Non-pigmented ciliary epithelial cell (primary cell): ENCODE results near the gene TNFRSF9.

Experiments used
- DNase-seq: peaks from one replicate; pipeline ENCODE4 v3.0.0-alpha.2; 2010; ENCODE audit warnings: low read depth

The TNFRSF9 gene

DNA sequence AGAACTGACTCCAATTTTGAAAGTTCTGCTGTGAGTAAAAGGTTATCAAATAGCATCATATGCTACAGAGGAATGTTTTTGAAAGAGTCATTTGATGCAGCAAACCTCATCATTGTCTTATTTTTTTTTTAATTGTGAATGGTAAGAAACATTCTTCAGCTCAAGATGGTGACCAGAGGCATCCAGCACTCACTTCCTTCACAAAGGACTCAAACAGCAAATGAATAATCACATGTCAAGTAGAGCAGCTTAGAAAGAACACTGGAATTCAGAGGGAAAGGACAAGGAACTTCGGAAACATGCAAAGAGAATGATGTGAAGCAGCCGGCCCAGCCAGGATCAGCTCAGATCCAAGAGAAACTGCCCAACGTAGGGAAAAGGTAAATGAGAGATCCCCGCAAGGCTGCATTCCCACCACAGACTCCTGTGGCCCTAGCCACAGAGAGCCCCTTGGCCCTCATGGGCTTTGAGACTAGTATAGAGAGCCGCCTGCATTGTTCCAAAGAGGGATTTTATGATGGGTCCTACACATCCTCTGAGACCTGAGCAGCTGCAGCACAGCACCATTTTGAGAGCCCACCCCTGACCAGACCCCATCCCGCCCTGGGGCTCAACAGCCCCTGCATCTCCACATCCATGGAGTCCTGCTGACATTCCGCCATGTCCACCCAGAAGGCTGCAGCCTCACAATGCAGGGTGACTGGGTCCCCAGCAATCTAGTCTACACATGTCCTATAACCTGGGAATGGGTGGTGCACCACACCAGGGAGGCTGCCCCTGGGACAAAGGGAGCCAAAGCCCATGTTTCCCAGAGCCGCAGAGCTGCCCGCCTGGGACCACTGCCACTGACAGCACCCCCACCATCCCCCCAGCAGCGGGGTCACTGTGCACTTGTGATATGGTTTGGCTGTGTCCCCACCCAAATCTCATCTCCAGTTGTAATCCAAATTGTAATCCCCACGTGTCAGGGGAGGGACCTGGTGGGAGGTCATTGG lies 66.5 kb downstream of the TNFRSF9 start:
- no peak for DNase-seq

GRCh38 chr1:7871136-7871535 lies 69.5 kb downstream of the TNFRSF9 start:
- no peak for DNase-seq

- no peak for DNase-seq
Measured at GRCh38 chr1:7869136-7869920, 71.3 kb downstream of the TNFRSF9 start.

DNA sequence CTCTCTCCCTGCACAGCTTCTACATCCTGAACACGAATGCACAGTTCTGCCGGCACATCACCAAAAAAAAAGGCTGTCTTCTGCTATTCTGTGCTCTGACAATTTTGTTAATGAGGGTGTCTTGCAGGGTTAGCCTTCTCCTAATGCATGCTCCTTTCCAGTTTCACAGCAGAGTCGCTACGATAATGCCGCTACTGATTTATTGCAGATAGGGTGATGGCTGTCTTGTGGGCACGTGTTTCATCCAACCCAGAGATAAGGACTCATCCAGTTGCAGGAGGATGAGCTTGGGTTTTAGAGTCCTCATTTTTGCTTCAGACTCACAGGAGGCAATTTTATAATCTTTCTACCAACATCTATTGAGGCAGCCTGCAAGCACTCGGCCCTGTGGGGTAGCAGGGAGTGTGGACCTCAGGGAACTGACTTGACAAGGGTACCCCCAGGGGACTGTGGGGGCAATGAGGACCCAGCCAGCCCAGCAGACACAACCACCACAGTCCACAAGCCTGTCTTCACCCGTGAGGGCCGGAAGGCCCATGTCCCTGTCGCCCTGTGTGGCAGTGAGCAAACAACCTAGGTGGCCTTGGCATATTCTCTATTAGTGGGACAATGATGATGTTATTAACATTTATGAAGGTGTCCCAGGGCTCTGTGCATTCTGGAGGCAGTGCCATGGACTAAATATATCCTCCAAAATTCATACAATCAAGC lies 72.4 kb downstream of the TNFRSF9 start:
- no peak for DNase-seq

DNA sequence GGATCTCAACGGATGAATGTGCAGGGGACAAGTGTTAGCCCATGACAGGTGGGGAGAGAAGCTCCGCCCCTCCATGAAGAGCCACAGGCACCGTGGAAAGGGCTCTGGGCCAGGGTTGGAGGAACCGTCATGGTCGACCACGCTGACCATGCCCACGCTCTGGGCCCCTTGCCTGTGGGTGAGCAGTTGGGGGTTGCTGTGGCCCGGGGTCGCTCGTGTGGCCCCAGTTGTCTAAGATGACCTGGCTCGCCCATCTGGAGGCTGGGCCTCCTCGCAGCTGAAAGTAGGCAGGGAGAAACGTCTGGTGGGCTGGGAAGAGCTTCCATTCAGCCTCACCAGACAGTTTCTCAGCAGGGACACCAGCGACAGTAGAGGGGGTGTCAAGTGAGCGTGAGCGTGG lies 74.7 kb downstream of the TNFRSF9 start:
- no peak for DNase-seq
